ENCODE measurements around the gene OR8B4. TPM values are rescaled to one million over a fixed set of nuclear protein-coding genes. Genes with fewer than 3 reads are reported as not detected.

The OR8B4 gene
- total RNA-seq, 1 experiment from 2014 or later, result not detected

Other genes with a start within 250 kb of the OR8B4 start
- gene OR10D3, start 241.5 kb downstream of the OR8B4 start, total RNA-seq (2014; rRNA removed; shearing (Covaris generic); ENCODE audit: low replicate concordance), result not detected in 2 replicates
- gene OR8G1, start 183.8 kb downstream of the OR8B4 start, total RNA-seq (2014; rRNA removed; shearing (Covaris generic); ENCODE audit: low replicate concordance), result not detected in 2 replicates
- gene OR8G5, start 168.5 kb downstream of the OR8B4 start, total RNA-seq (2014; rRNA removed; shearing (Covaris generic); ENCODE audit: low replicate concordance), result not detected in 2 replicates
- gene OR8D1, start 110.9 kb downstream of the OR8B4 start, total RNA-seq (2014; rRNA removed; shearing (Covaris generic); ENCODE audit: low replicate concordance), result not detected in 2 replicates
- not detected in 2 replicates for gene OR8D2, start 104.7 kb downstream of the OR8B4 start, total RNA-seq (2014; rRNA removed; shearing (Covaris generic); ENCODE audit: low replicate concordance)
- not detected in 2 replicates for gene OR8B2, start 40.4 kb downstream of the OR8B4 start, total RNA-seq (2014; rRNA removed; shearing (Covaris generic); ENCODE audit: low replicate concordance)
- not detected in 2 replicates for gene OR8B3, start 25.8 kb downstream of the OR8B4 start, total RNA-seq (2014; rRNA removed; shearing (Covaris generic); ENCODE audit: low replicate concordance)
- not detected in 2 replicates for gene OR8B8, start 20.8 kb upstream of the OR8B4 start, total RNA-seq (2014; rRNA removed; shearing (Covaris generic); ENCODE audit: low replicate concordance)
- not detected in 2 replicates for gene OR8B12, start 118.8 kb upstream of the OR8B4 start, total RNA-seq (2014; rRNA removed; shearing (Covaris generic); ENCODE audit: low replicate concordance)
- not detected in 2 replicates for gene OR8A1, start 145.1 kb upstream of the OR8B4 start, total RNA-seq (2014; rRNA removed; shearing (Covaris generic); ENCODE audit: low replicate concordance)
- gene PANX3, start 186.6 kb upstream of the OR8B4 start, total RNA-seq (2014; rRNA removed; shearing (Covaris generic); ENCODE audit: low replicate concordance), result not detected in 2 replicates
- 14.5 and 21.6 TPM in 2 replicates for gene TBRG1, start 198.0 kb upstream of the OR8B4 start, total RNA-seq (2014; rRNA removed; shearing (Covaris generic); ENCODE audit: low replicate concordance)
- 0.47 and 0.89 TPM in 2 replicates for gene SIAE, start 248.9 kb upstream of the OR8B4 start, total RNA-seq (2014; rRNA removed; shearing (Covaris generic); ENCODE audit: low replicate concordance)
- 1.2 and 10.4 TPM in 2 replicates for gene SPA17, start 249.0 kb upstream of the OR8B4 start, total RNA-seq (2014; rRNA removed; shearing (Covaris generic); ENCODE audit: low replicate concordance)

Data from Karpas-422 (cell line).